Neuronal stem cell (in vitro differentiated cells): Measurements from ENCODE around the gene OSBPL1A.

Experiments
- DNase-seq: peaks from one replicate; pipeline ENCODE4 v3.0.0-alpha.2; 2013; ENCODE audit warnings: low spot score
- H2AFZ ChIP-seq: one replicate; pipeline ENCODE4 v1.6.1; 2013; ENCODE audit warnings: mild to moderate bottlenecking, low read length, inconsistent platforms
- H2AK5ac ChIP-seq: 2 replicates; pipeline ENCODE4 v1.6.1; 2013; ENCODE audit warnings: low read depth, mild to moderate bottlenecking, inconsistent platforms, low read length, moderate library complexity, mixed read lengths
- H2BK120ac ChIP-seq: 2 replicates; pipeline ENCODE4 v1.6.1; 2013; ENCODE audit warnings: low read depth, mild to moderate bottlenecking, inconsistent platforms, low read length, moderate library complexity, mixed read lengths
- H2BK12ac ChIP-seq: one replicate; pipeline ENCODE4 v1.6.1; 2013; ENCODE audit warnings: low read length, inconsistent platforms
- H2BK15ac ChIP-seq: 2 replicates; pipeline ENCODE4 v1.6.1; 2013; ENCODE audit warnings: mild to moderate bottlenecking, low read length, inconsistent platforms, mixed read lengths
- H2BK5ac ChIP-seq: one replicate; pipeline ENCODE4 v1.6.1; 2013; ENCODE audit warnings: inconsistent platforms, mild to moderate bottlenecking, low read length, moderate library complexity
- H3K14ac ChIP-seq: one replicate; pipeline ENCODE4 v1.6.1; 2013; ENCODE audit warnings: low read length, inconsistent platforms
- H3K18ac ChIP-seq: 2 replicates; pipeline ENCODE4 v1.6.1; 2013; ENCODE audit warnings: low read length, inconsistent platforms
- H3K23ac ChIP-seq: 2 replicates; pipeline ENCODE4 v1.6.1; 2013; ENCODE audit warnings: low read depth, mild to moderate bottlenecking, mixed read lengths, low read length, inconsistent platforms; ENCODE audit not compliant: poor library complexity
- H3K27ac ChIP-seq: replicated peaks from 3 replicates; pipeline ENCODE4 v1.5.1; 2013; ENCODE audit warnings: low read length, inconsistent platforms
- H3K27me3 ChIP-seq, 3 experiments: 2 replicates each; pipeline ENCODE4 v1.6.1; 2013; ENCODE audit warnings: low read length in 3 of 3, mild to moderate bottlenecking in 2 of 3, inconsistent platforms in 1 of 3, low read depth in 1 of 3, mixed read lengths in 1 of 3, moderate library complexity in 1 of 3; ENCODE audit not compliant: control insufficient read depth in 3 of 3, insufficient read depth in 3 of 3
- H3K36me3 ChIP-seq, 2 donors: replicated peaks in 1 of 2; 2 replicates each; pipeline ENCODE4 v1.6.1; 2013; ENCODE audit warnings: low read length in 2 of 2; ENCODE audit not compliant: control insufficient read depth in 2 of 2, insufficient read depth in 2 of 2
- H3K4ac ChIP-seq: 2 replicates; pipeline ENCODE4 v1.6.1; 2013; ENCODE audit warnings: inconsistent platforms, mild to moderate bottlenecking, low read length, moderate library complexity
- H3K4me1 ChIP-seq, 2 donors: 1 replicate in 1 of 2; 2 replicates in 1 of 2; pipeline ENCODE4 v1.6.1; 2013; ENCODE audit warnings: low read length in 2 of 2, low read depth in 1 of 2; ENCODE audit not compliant: control insufficient read depth in 2 of 2, insufficient read depth in 1 of 2
- H3K4me2 ChIP-seq: one replicate; pipeline ENCODE4 v1.6.1; 2013; ENCODE audit warnings: mild to moderate bottlenecking, low read length, inconsistent platforms; ENCODE audit not compliant: insufficient read depth, poor library complexity, severe bottlenecking
- H3K4me3 ChIP-seq, 2 donors: 2 replicates each; pipeline ENCODE4 v1.5.1; 2013; ENCODE audit warnings: low read length in 2 of 2, mild to moderate bottlenecking in 2 of 2, inconsistent platforms in 1 of 2, moderate library complexity in 1 of 2
- H3K79me1 ChIP-seq: one replicate; pipeline ENCODE4 v1.6.1; 2013; ENCODE audit warnings: low read depth, mild to moderate bottlenecking, inconsistent platforms, low read length, moderate library complexity
- H3K9ac ChIP-seq: one replicate; pipeline ENCODE4 v1.6.1; 2013; ENCODE audit warnings: mild to moderate bottlenecking, low read depth, low read length, inconsistent platforms; ENCODE audit not compliant: poor library complexity
- H3K9me3 ChIP-seq, 2 donors: replicated peaks in 1 of 2; 2 replicates each; pipeline versions ENCODE3 to v1.6.1; 2013; ENCODE audit warnings: low read length in 2 of 2, mild to moderate bottlenecking in 2 of 2, inconsistent platforms in 1 of 2, low read depth in 1 of 2, mixed read lengths in 1 of 2, moderate library complexity in 1 of 2; ENCODE audit not compliant: control insufficient read depth in 2 of 2, insufficient read depth in 1 of 2
- H4K8ac ChIP-seq: one replicate; pipeline ENCODE4 v1.6.1; 2013; ENCODE audit warnings: low read depth, mild to moderate bottlenecking, inconsistent platforms, low read length, moderate library complexity
- H4K91ac ChIP-seq: one replicate; pipeline ENCODE4 v1.6.1; 2013; ENCODE audit warnings: low read length, low read depth, mild to moderate bottlenecking, inconsistent platforms; ENCODE audit not compliant: poor library complexity
- WGBS, 2 donors: extraction: QIAGEN DNeasy Blood & Tissue Kit; methylation state at CpG; one replicate each; pipeline ENCODE4 v1.1.7; 2013; ENCODE audit warnings: missing lambda C conversion rate in 2 of 2, mixed read lengths in 1 of 2; ENCODE audit not compliant: insufficient read length in 2 of 2, insufficient replicate concordance in 1 of 2; ENCODE audit errors: extremely low coverage in 2 of 2; 5-methylcytosine and 5-hydroxymethylcytosine counted together

The OSBPL1A gene

GRCh38 chr18:24200494-24201290 is 196.9 kb downstream of the OSBPL1A start:
- Histone ChIP-seq H3K23ac (no peak overlapping the region), H2BK120ac (no peak overlapping the region), H3K9ac (no peak overlapping the region), H3K27me3 (no peaks in the 10 kb centered on the region), H2BK5ac (no peak overlapping the region), H3K36me3 (peaks cover 0 to 12% of the 10 kb centered on the region in 2 donors), H3K18ac (no peak overlapping the region), H3K4ac (no peak overlapping the region), H3K4me1 (peaks cover 0 to 9% of the 10 kb centered on the region in 2 donors), H3K4me3 (no peak overlapping the region), H3K4me2 (no peak overlapping the region), H2AK5ac (no peak overlapping the region), H2AFZ (no peak overlapping the region), H4K91ac (no peak overlapping the region), H4K8ac (no peak overlapping the region), H2BK12ac (no peak overlapping the region), H3K9me3 (no peaks in the 10 kb centered on the region), H3K14ac (no peak overlapping the region), H3K79me1 (no peaks in the 10 kb centered on the region), H2BK15ac (no peak overlapping the region), H3K27ac (no peak overlapping the region)
- DNase-seq = no peak
- WGBS, 2 donors = no CpG with 5 or more reads among the region's 11 CpGs

GRCh38 chr18:24199372-24199962 is 198.2 kb downstream of the OSBPL1A start:
- H3K4me3 ChIP-seq = no peak overlapping the region
- H4K91ac ChIP-seq = no peak overlapping the region
- DNase-seq = no peak
- H3K27ac ChIP-seq = no peak overlapping the region
- no peak overlapping the region for H2BK5ac ChIP-seq
- H4K8ac ChIP-seq = no peak overlapping the region
- H3K9me3 ChIP-seq = no peaks in the 10 kb centered on the region
- H3K9ac ChIP-seq = no peak overlapping the region
- no peak overlapping the region for H2AK5ac ChIP-seq
- peak overlapping the region; percentile 76 for H3K18ac ChIP-seq
- no peak overlapping the region for H3K4ac ChIP-seq
- no peak overlapping the region for H3K23ac ChIP-seq
- no peak overlapping the region for H3K4me2 ChIP-seq
- no peak overlapping the region for H2BK12ac ChIP-seq
- H3K79me1 ChIP-seq = no peaks in the 10 kb centered on the region
- H2AFZ ChIP-seq = no peak overlapping the region
- H3K14ac ChIP-seq = no peak overlapping the region
- H2BK15ac ChIP-seq = no peak overlapping the region
- H3K36me3 ChIP-seq = peaks cover 0 to 20% of the 10 kb centered on the region in 2 donors
- no peaks in the 10 kb centered on the region for H3K27me3 ChIP-seq
- no CpG with 5 or more reads among the region's 5 CpGs for WGBS, 2 donors
- no peak overlapping the region for H2BK120ac ChIP-seq
- peaks cover 0 to 9% of the 10 kb centered on the region in 2 donors for H3K4me1 ChIP-seq

DNA sequence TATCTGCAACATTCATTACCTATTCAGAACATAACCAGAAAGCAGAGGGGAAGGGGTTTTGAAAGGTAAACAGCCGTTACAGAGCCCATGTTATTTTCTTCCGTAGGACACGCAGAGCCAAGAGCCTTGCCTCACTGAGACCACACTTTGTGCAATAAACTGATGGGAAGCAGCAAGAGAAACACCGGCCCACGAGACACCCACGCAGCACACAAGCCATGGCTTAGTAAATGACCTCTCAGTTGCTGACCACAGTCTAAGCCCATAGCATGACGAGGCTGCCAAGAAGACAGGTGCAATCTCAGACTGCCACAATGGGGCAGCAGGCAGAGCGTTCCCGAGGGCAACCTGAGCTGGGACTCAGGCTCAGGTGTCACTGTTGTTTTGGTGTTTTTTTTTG is 199.2 kb downstream of the OSBPL1A start:
- no peak overlapping the region for H2BK15ac ChIP-seq
- no peak overlapping the region for H2AK5ac ChIP-seq
- H4K91ac ChIP-seq = no peak overlapping the region
- no peak overlapping the region for H3K18ac ChIP-seq
- H3K79me1 ChIP-seq = no peaks in the 10 kb centered on the region
- no peak overlapping the region for H3K9ac ChIP-seq
- WGBS, 2 donors = no CpG with 5 or more reads among the region's 9 CpGs
- H2BK5ac ChIP-seq = no peak overlapping the region
- H3K4ac ChIP-seq = peak overlapping the region; percentile 89
- H4K8ac ChIP-seq = no peak overlapping the region
- no peaks in the 10 kb centered on the region for H3K27me3 ChIP-seq
- H2BK120ac ChIP-seq = no peak overlapping the region
- no peak for DNase-seq
- peaks cover 0 to 29% of the 10 kb centered on the region in 2 donors for H3K36me3 ChIP-seq
- no peaks in the 10 kb centered on the region for H3K9me3 ChIP-seq
- peak overlapping the region; percentile 71 for H3K14ac ChIP-seq
- H2BK12ac ChIP-seq = no peak overlapping the region
- H3K23ac ChIP-seq = no peak overlapping the region
- H3K4me1 ChIP-seq = peaks cover 0 to 9% of the 10 kb centered on the region in 2 donors
- H3K4me2 ChIP-seq = no peak overlapping the region
- H2AFZ ChIP-seq = no peak overlapping the region
- no peak overlapping the region for H3K4me3 ChIP-seq
- no peak overlapping the region for H3K27ac ChIP-seq

- Histone ChIP-seq H3K27me3 (no peaks in the 10 kb centered on the region), H4K8ac (no peak overlapping the region), H3K4me1 (peaks cover 0 to 8% of the 10 kb centered on the region in 2 donors), H3K79me1 (no peaks in the 10 kb centered on the region), H3K4me3 (no peak overlapping the region), H4K91ac (no peak overlapping the region), H2BK5ac (no peak overlapping the region), H2BK12ac (no peak overlapping the region), H3K27ac (no peak overlapping the region), H3K9me3 (no peaks in the 10 kb centered on the region), H3K14ac (no peak overlapping the region), H2AFZ (no peak overlapping the region), H3K4ac (no peak overlapping the region), H2BK120ac (no peak overlapping the region), H3K18ac (no peak overlapping the region), H2BK15ac (no peak overlapping the region), H3K4me2 (no peak overlapping the region), H3K36me3 (peaks cover 0 to 29% of the 10 kb centered on the region in 2 donors), H3K9ac (no peak overlapping the region), H2AK5ac (no peak overlapping the region), H3K23ac (no peak overlapping the region)
- DNase-seq = no peak
- WGBS, 2 donors = no CpG with 5 or more reads among the region's 1 CpG
Measured at GRCh38 chr18:24197412-24197811, 200.2 kb downstream of the OSBPL1A start.
